ENCODE data around the gene CRB2. TPM values are rescaled to one million over a fixed set of nuclear protein-coding genes. Genes with fewer than 3 reads are reported as not detected.
"Not testable (repeated sequence)": the region's sequence is repeated elsewhere in the genome, so short reads cannot be mapped to it uniquely, and the experiment has no call there.

The CRB2 gene
- total and polyA plus RNA-seq, 4 experiments from 2014 or later, result not detected

- Mint-ChIP-seq H3K36me3 (no peaks in the 10 kb centered on the region), H3K9me3 (no peaks in the 10 kb centered on the region), H3K4me3 (no peak overlapping the region), H3K4me1 (peaks cover 2 to 12% (median 10%) of the 10 kb centered on the region in 4 donors), H3K27me3 (no peaks in the 10 kb centered on the region), H3K27ac (peak overlapping the region in 1 of 7 donors; percentile 42)
- H3K9me3 ChIP-seq (ENCODE audit: control insufficient read depth in 1 of 2, low read length in 2 of 2), result no peaks in the 10 kb centered on the region
- no peak overlapping the region for H3K4me3 ChIP-seq (ENCODE audit: low read length in 2 of 2)
- H3K36me3 ChIP-seq (ENCODE audit: insufficient read depth, low read length), result no peaks in the 10 kb centered on the region
- H3K27me3 ChIP-seq (ENCODE audit: insufficient read depth, low read length), result no peaks in the 10 kb centered on the region
- ChIA-PET POLR2A (ENCODE audit: partially characterized antibody) (no interaction called here), CTCF (ENCODE audit: partially characterized antibody) (interaction anchor here (0.6 kb wide), 1 partner anchor 518 kb away, joined by 3 read pairs; no protein-coding TSS in a partner anchor)
- H3K27ac ChIP-seq (ENCODE audit: low read depth, low read length), result no peak overlapping the region
- DNase-seq, result no peak
- intact Hi-C loops (cut with micrococcal nuclease), result loop anchor here (10.0 kb wide), 1 partner anchor 425 kb away; the partner anchor contains the start of gene RC3H2
- peaks cover 5% of the 10 kb centered on the region for H3K4me1 ChIP-seq (ENCODE audit: insufficient read depth, low read length)
These were observed 26.6 kb upstream of the CRB2 start for GRCh38 chr9:123329329-123329955.

DNA sequence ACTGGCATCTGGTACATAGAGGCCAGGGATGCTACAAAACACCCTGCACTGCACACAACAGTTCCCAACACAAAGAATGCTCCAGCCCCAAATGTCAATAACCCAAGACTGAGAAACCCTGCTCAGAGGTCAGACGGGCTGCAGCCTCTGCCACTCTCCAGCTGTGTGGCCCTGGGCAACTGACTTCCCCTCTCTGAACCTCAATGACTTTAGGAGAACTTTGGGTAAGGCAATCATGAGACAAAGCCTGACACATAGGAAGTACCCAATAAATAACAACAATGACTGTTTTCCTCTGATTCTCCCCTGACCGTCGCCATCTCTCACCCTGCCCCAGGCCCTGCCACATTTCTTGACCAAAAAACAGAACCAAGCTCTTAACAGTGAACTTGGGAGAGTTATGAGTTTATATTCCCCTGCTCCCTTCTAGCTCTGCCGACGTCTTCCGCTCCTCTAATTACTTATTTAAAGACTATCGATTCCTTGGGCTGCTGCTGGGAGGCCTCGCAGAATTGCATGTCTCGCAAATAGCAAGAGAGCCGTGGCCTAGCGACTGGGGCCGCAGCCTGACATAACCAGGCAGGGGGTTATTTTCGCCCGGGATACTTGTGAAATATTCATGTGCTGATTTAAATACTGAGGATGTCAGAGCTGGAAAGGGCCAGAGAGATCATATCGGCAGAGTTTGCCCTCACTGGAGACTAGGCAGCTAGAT, 24.5 kb upstream of the CRB2 start:
- Histone ChIP-seq H3K4me3 (ENCODE audit: low read length in 2 of 2) (no peak overlapping the region), H3K27ac (ENCODE audit: low read depth, low read length) (no peak overlapping the region), H3K27me3 (ENCODE audit: insufficient read depth, low read length) (no peaks in the 10 kb centered on the region), H3K36me3 (ENCODE audit: insufficient read depth, low read length) (no peaks in the 10 kb centered on the region), H3K9me3 (ENCODE audit: control insufficient read depth in 1 of 2, low read length in 2 of 2) (no peaks in the 10 kb centered on the region), H3K4me1 (ENCODE audit: insufficient read depth, low read length) (peaks cover 5% of the 10 kb centered on the region)
- POLR2A ChIA-PET (ENCODE audit: partially characterized antibody), result no interaction called here
- intact Hi-C loops (cut with micrococcal nuclease), result no loop called here
- Mint-ChIP-seq H3K27ac (peak overlapping the region in 2 of 7 donors; percentile 18 to 35), H3K4me1 (peaks cover 0 to 5% (median 2%) of the 10 kb centered on the region in 4 donors), H3K36me3 (no peaks in the 10 kb centered on the region), H3K9me3 (no peaks in the 10 kb centered on the region), H3K4me3 (no peak overlapping the region), H3K27me3 (no peaks in the 10 kb centered on the region)
- no peak for DNase-seq
- CTCF ChIA-PET (ENCODE audit: partially characterized antibody), result interaction anchor here (1.5 kb wide), 1 partner anchor 8 kb away, joined by 4 read pairs; no protein-coding TSS in a partner anchor

DNA sequence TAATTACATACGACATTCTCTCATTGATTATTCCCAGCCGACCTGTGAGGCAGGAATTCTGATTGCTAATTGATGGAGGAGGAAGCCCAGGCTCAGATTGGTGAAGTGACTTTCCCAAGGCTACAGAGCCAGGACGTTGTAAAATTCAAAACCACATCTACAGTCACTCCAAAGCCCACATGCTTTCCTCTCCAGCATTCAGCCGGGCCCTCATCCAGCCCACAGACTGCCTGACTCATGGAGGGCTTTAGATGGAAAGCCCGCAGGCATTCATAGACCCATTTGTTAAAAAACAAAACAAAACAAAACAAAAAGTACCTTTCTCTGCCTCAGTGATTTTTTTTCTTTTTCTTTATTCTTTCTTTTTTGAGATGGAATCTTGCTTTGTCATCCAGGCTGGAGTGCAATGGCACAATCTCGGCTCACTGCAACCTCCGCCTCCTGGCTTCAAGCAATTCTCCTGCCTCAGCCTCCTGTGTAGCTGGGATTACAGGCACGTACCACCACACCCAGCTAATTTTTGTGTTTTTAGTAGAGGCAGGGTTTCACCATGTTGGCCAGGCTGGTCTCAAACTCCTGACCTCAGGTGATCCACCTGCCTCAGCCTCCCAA, 22.8 kb upstream of the CRB2 start:
- H3K4me3 ChIP-seq (ENCODE audit: low read length in 2 of 2); H3K4me3 Mint-ChIP-seq; H3K27ac ChIP-seq (ENCODE audit: low read depth, low read length); H3K4me1 Mint-ChIP-seq; H3K9me3 Mint-ChIP-seq; DNase-seq; H3K27me3 ChIP-seq (ENCODE audit: insufficient read depth, low read length); H3K27me3 Mint-ChIP-seq; POLR2A ChIA-PET (ENCODE audit: partially characterized antibody); H3K36me3 ChIP-seq (ENCODE audit: insufficient read depth, low read length); CTCF ChIA-PET (ENCODE audit: partially characterized antibody); H3K4me1 ChIP-seq (ENCODE audit: insufficient read depth, low read length); H3K27ac Mint-ChIP-seq; intact Hi-C loops (cut with micrococcal nuclease); H3K36me3 Mint-ChIP-seq; H3K9me3 ChIP-seq (ENCODE audit: control insufficient read depth in 1 of 2, low read length in 2 of 2): not testable (repeated sequence)

GRCh38 chr9:123334639-123335038, 21.4 kb upstream of the CRB2 start:
- Histone ChIP-seq H3K4me3 (ENCODE audit: low read length in 2 of 2) (no peak overlapping the region), H3K27me3 (ENCODE audit: insufficient read depth, low read length) (no peaks in the 10 kb centered on the region), H3K27ac (ENCODE audit: low read depth, low read length) (no peak overlapping the region), H3K4me1 (ENCODE audit: insufficient read depth, low read length) (peaks cover 12% of the 10 kb centered on the region), H3K9me3 (ENCODE audit: control insufficient read depth in 1 of 2, low read length in 2 of 2) (no peaks in the 10 kb centered on the region), H3K36me3 (ENCODE audit: insufficient read depth, low read length) (no peaks in the 10 kb centered on the region)
- Mint-ChIP-seq H3K27me3 (no peaks in the 10 kb centered on the region), H3K27ac (no peak overlapping the region), H3K9me3 (no peaks in the 10 kb centered on the region), H3K4me3 (no peak overlapping the region), H3K36me3 (no peaks in the 10 kb centered on the region), H3K4me1 (peaks cover 6 to 14% (median 12%) of the 10 kb centered on the region in 4 donors)
- intact Hi-C loops (cut with micrococcal nuclease), result loop anchor here (5.0 kb wide), 1 partner anchor 107 kb away; no protein-coding TSS in a partner anchor
- POLR2A ChIA-PET (ENCODE audit: partially characterized antibody), result no interaction called here
- DNase-seq, result no peak
- CTCF ChIA-PET (ENCODE audit: partially characterized antibody), result interaction anchor here (1.0 kb wide), 1 partner anchor 16 kb away, joined by 3 read pairs; no protein-coding TSS in a partner anchor

- no peaks in the 10 kb centered on the region for H3K27me3 ChIP-seq (ENCODE audit: insufficient read depth, low read length)
- no peaks in the 10 kb centered on the region for H3K9me3 ChIP-seq (ENCODE audit: control insufficient read depth in 1 of 2, low read length in 2 of 2)
- H3K4me3 ChIP-seq (ENCODE audit: low read length in 2 of 2), result no peak overlapping the region
- intact Hi-C loops (cut with micrococcal nuclease), result loop anchor here (5.0 kb wide), 1 partner anchor 108 kb away; no protein-coding TSS in a partner anchor
- POLR2A ChIA-PET (ENCODE audit: partially characterized antibody), result interaction anchor here (1.3 kb wide), 1 partner anchor 60 kb away, joined by 3 read pairs; no protein-coding TSS in a partner anchor
- Mint-ChIP-seq H3K4me1 (peaks cover 13 to 22% (median 19%) of the 10 kb centered on the region in 4 donors), H3K9me3 (no peaks in the 10 kb centered on the region), H3K4me3 (no peak overlapping the region), H3K36me3 (no peaks in the 10 kb centered on the region), H3K27me3 (no peaks in the 10 kb centered on the region), H3K27ac (no peak overlapping the region)
- no peak overlapping the region for H3K27ac ChIP-seq (ENCODE audit: low read depth, low read length)
- no peaks in the 10 kb centered on the region for H3K36me3 ChIP-seq (ENCODE audit: insufficient read depth, low read length)
- H3K4me1 ChIP-seq (ENCODE audit: insufficient read depth, low read length), result peaks cover 20% of the 10 kb centered on the region
- DNase-seq, result no peak
- CTCF ChIA-PET (ENCODE audit: partially characterized antibody), result interaction anchor here (1.0 kb wide), 1 partner anchor 15 kb away, joined by 3 read pairs; no protein-coding TSS in a partner anchor
These were observed 20.6 kb upstream of the CRB2 start for GRCh38 chr9:123335193-123335985.

DNA sequence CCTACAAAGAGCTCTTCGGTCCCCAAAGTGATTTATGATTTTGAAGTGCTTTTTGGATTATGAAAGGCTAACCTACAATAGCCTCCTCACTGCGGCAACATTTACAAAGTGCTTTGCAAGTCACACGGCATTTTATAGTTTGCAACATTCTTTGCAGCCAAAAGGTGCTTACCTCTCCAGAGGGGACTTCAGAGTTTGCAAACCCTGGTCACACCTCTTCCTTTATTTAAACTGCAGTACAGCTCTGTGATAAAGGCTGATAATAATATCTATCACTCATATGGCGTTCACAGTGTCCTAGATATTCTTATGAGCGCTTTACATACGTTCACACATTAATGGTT, 20.0 kb upstream of the CRB2 start:
- H3K4me3 Mint-ChIP-seq, result no peak overlapping the region
- H3K36me3 Mint-ChIP-seq, result no peaks in the 10 kb centered on the region
- H3K9me3 Mint-ChIP-seq, result no peaks in the 10 kb centered on the region
- Histone ChIP-seq H3K36me3 (ENCODE audit: insufficient read depth, low read length) (no peaks in the 10 kb centered on the region), H3K27me3 (ENCODE audit: insufficient read depth, low read length) (no peaks in the 10 kb centered on the region), H3K9me3 (ENCODE audit: control insufficient read depth in 1 of 2, low read length in 2 of 2) (no peaks in the 10 kb centered on the region), H3K4me3 (ENCODE audit: low read length in 2 of 2) (no peak overlapping the region), H3K4me1 (ENCODE audit: insufficient read depth, low read length) (peaks cover 25% of the 10 kb centered on the region), H3K27ac (ENCODE audit: low read depth, low read length) (no peak overlapping the region)
- ChIA-PET CTCF (ENCODE audit: partially characterized antibody) (no interaction called here), POLR2A (ENCODE audit: partially characterized antibody) (interaction anchor here (1.3 kb wide), 1 partner anchor 60 kb away, joined by 3 read pairs; no protein-coding TSS in a partner anchor)
- intact Hi-C loops (cut with micrococcal nuclease), result loop anchor here (5.0 kb wide), 1 partner anchor 109 kb away; no protein-coding TSS in a partner anchor
- peaks cover 18 to 27% (median 24%) of the 10 kb centered on the region in 4 donors for H3K4me1 Mint-ChIP-seq
- no peak overlapping the region for H3K27ac Mint-ChIP-seq
- H3K27me3 Mint-ChIP-seq, result no peaks in the 10 kb centered on the region
- DNase-seq, result no peak

All from CD4-positive, alpha-beta memory T cell (primary cell).